HEK293 (cell line): ENCODE results near the gene KLRC4.
A peak's percentile ranks its signal among the peaks of the same experiment; 100 is the strongest.

Source experiments
- GLIS1 ChIP-seq: fragments of 450-650 bp; formaldehyde crosslinking; IDR thresholded peaks from 2 replicates; pipeline ENCODE4 v1.5.1; 2016; ENCODE audit warnings: missing biosample characterization, missing genetic modification characterization
- HOXA7 ChIP-seq: sonication (generic); formaldehyde crosslinking; IDR thresholded peaks from 2 replicates; pipeline ENCODE4 v1.8.1; 2022; ENCODE audit warnings: missing genetic modification reagents, borderline replicate concordance
- KLF16 ChIP-seq: fragments of 450-650 bp; formaldehyde crosslinking; IDR thresholded peaks from 2 replicates; pipeline ENCODE4 v1.5.1; 2017; ENCODE audit warnings: missing biosample characterization, missing genetic modification characterization
- KLF8 ChIP-seq: fragments of 450-650 bp; formaldehyde crosslinking; IDR thresholded peaks from 2 replicates; pipeline ENCODE4 v1.5.1; 2016; ENCODE audit warnings: missing biosample characterization, missing genetic modification characterization
- MZF1 ChIP-seq: fragments of 450-650 bp; formaldehyde crosslinking; IDR thresholded peaks from 2 replicates; pipeline ENCODE4 v1.5.1; 2017; ENCODE audit warnings: missing biosample characterization, missing genetic modification characterization, borderline replicate concordance
- PRDM1 ChIP-seq: fragments of 450-650 bp; formaldehyde crosslinking; IDR thresholded peaks from 2 replicates; pipeline ENCODE4; 2016; ENCODE audit warnings: missing biosample characterization, missing genetic modification characterization
- TCF7L2 ChIP-seq: IDR thresholded peaks from 2 replicates; pipeline ENCODE4 v1.6.1; 2011; ENCODE audit warnings: low read depth, mild to moderate bottlenecking, inconsistent platforms, low read length, moderate library complexity, borderline replicate concordance
- ZBTB7A ChIP-seq: fragments of 450-650 bp; formaldehyde crosslinking; IDR thresholded peaks from 2 replicates; pipeline ENCODE4 v1.5.1; 2016; ENCODE audit warnings: low read depth, missing biosample characterization, missing genetic modification characterization
- ZBTB8A ChIP-seq: fragments of 450-650 bp; formaldehyde crosslinking; IDR thresholded peaks from 2 replicates; pipeline ENCODE4 v1.5.1; 2016; ENCODE audit warnings: missing biosample characterization, missing genetic modification characterization
- ZEB2 ChIP-seq: fragments of 450-650 bp; formaldehyde crosslinking; IDR thresholded peaks from 2 replicates; pipeline ENCODE4 v1.5.1; 2016; ENCODE audit warnings: missing biosample characterization, missing genetic modification characterization
- ZNF341 ChIP-seq: fragments of 450-650 bp; formaldehyde crosslinking; IDR thresholded peaks from 2 replicates; pipeline ENCODE4; 2016; ENCODE audit warnings: low read depth, missing biosample characterization, missing genetic modification characterization
- ZNF37A ChIP-seq: fragments of 450-650 bp; IDR thresholded peaks from 2 replicates; pipeline ENCODE4 v1.5.1; 2018; ENCODE audit warnings: missing biosample characterization, missing genetic modification characterization
- ZNF404 ChIP-seq: fragments of 450-650 bp; formaldehyde crosslinking; IDR thresholded peaks from 2 replicates; pipeline ENCODE4 v1.5.1; 2017; ENCODE audit warnings: missing biosample characterization, missing genetic modification characterization
- ZNF501 ChIP-seq: fragments of 450-650 bp; formaldehyde crosslinking; IDR thresholded peaks from 2 replicates; pipeline ENCODE4 v1.5.1; 2016; ENCODE audit warnings: missing biosample characterization, missing genetic modification characterization
- ZNF624 ChIP-seq: fragments of 450-650 bp; formaldehyde crosslinking; IDR thresholded peaks from 2 replicates; pipeline ENCODE4 v1.5.1; 2017; ENCODE audit warnings: missing biosample characterization, missing genetic modification characterization
- ZNF629 ChIP-seq: fragments of 450-650 bp; formaldehyde crosslinking; IDR thresholded peaks from 2 replicates; pipeline ENCODE4 v1.5.1; 2017; ENCODE audit warnings: missing biosample characterization, missing genetic modification characterization
- ZNF747 ChIP-seq: fragments of 450-650 bp; formaldehyde crosslinking; IDR thresholded peaks from 2 replicates; pipeline ENCODE4 v1.5.1; 2016; ENCODE audit warnings: missing biosample characterization, missing genetic modification characterization
- TF ChIP-seq, protein P1 (sequence below): fragments of 450-650 bp; formaldehyde crosslinking; IDR thresholded peaks from 2 replicates; pipeline ENCODE4 v1.5.1; 2016; ENCODE audit warnings: missing biosample characterization, missing genetic modification characterization
- TF ChIP-seq, protein P2 (sequence below): fragments of 450-650 bp; formaldehyde crosslinking; IDR thresholded peaks from 2 replicates; pipeline ENCODE4 v1.5.1; 2016; ENCODE audit warnings: missing biosample characterization, missing genetic modification characterization
- TF ChIP-seq, protein P3 (sequence below): fragments of 450-650 bp; formaldehyde crosslinking; IDR thresholded peaks from 2 replicates; pipeline ENCODE4 v1.5.1; 2017; ENCODE audit warnings: missing biosample characterization, missing genetic modification characterization
- TF ChIP-seq, protein P4 (sequence below): fragments of 450-650 bp; formaldehyde crosslinking; conservative IDR thresholded peaks from 2 replicates; pipeline ENCODE4 v1.5.1; 2016; ENCODE audit warnings: low read depth, missing biosample characterization, missing genetic modification characterization
- TF ChIP-seq, protein P5 (sequence below): fragments of 450-650 bp; formaldehyde crosslinking; IDR thresholded peaks from 2 replicates; pipeline ENCODE4 v1.5.1; 2016; ENCODE audit warnings: missing biosample characterization, missing genetic modification characterization
- TF ChIP-seq, protein P6 (sequence below): fragments of 450-650 bp; IDR thresholded peaks from 2 replicates; pipeline ENCODE4 v1.5.1; 2018; ENCODE audit warnings: missing biosample characterization, mild to moderate bottlenecking, missing genetic modification characterization

The KLRC4 gene

DNA sequence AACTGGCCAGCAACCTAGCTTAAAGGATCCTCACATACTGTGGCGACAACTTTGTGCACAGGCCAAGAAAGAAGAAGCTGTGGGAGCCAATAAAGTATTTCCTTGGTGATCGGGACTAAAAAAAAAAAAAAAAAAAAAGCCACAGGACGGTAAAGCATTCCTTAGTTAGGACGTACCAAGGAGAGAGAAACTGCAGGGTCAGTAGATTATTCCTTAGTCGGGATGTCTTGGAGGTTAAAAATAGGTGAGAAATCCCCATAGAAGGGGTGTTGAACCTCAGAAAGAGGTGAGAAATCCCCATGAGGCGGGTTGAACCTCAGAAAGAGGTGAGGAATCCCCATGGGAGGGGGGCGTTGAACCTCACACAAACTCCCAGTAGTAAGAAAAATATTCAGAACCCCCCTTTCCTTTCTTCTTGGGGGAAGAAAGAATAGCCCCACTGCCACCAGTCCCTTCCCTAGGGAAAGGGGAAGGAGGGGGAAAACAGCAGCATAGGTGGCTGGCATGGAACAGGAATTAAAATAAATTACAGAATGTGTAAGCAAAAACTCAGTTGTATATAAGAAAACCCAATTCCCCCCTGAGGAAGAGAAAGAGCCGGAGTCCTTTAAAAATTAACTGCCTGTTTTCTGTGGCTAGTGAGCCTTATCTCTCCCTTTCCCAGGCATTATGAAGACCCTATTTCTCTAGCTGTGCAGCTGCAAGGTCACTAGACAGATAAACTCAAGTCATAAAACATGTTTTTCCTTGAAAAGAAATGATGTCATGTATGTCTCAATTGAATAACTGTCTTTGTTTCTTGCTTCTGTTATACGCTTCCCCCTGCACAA lies 46.5 kb downstream of the KLRC4 start (continued):
- TF ChIP-seq, protein P1, sequence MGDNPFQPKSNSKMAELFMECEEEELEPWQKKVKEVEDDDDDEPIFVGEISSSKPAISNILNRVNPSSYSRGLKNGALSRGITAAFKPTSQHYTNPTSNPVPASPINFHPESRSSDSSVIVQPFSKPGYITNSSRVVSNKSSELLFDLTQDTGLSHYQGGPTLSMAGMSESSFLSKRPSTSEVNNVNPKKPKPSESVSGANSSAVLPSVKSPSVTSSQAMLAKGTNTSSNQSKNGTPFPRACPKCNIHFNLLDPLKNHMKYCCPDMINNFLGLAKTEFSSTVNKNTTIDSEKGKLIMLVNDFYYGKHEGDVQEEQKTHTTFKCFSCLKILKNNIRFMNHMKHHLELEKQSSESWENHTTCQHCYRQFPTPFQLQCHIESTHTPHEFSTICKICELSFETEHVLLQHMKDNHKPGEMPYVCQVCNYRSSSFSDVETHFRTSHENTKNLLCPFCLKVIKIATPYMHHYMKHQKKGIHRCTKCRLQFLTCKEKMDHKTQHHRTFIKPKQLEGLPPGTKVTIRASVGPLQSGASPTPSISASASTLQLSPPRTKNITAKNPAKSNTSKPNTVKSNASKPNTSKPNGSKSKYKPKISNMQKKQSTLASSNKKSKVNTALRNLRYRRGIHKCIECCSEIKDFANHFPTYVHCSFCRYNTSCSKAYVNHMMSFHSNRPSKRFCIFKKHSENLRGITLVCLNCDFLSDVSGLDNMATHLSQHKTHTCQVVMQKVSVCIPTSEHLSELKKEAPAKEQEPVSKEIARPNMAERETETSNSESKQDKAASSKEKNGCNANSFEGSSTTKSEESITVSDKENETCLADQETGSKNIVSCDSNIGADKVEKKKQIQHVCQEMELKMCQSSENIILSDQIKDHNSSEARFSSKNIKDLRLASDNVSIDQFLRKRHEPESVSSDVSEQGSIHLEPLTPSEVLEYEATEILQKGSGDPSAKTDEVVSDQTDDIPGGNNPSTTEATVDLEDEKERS: no peak
- TF ChIP-seq, protein P2, sequence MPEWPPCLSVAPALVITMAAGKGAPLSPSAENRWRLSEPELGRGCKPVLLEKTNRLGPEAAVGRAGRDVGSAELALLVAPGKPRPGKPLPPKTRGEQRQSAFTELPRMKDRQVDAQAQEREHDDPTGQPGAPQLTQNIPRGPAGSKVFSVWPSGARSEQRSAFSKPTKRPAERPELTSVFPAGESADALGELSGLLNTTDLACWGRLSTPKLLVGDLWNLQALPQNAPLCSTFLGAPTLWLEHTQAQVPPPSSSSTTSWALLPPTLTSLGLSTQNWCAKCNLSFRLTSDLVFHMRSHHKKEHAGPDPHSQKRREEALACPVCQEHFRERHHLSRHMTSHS (tag by site-specific recombination): no peak
- TF ChIP-seq MZF1 (tag by site-specific recombination) (peak; percentile 76; the same call in 1 of the 2 replicates), ZNF501 (no peak), ZBTB7A (tag by site-specific recombination) (no peak), ZNF37A (tag by site-specific recombination) (no peak), TCF7L2 (peak; percentile 35; the same call in 1 of the 2 replicates), ZEB2 (0 out of 2 replicates have a peak, but pooled peaks have one; percentile 22), ZNF404 (tag by site-specific recombination) (no peak), GLIS1 (tag by site-specific recombination) (no peak), KLF16 (no peak), HOXA7 (no peak), ZNF341 (tag by site-specific recombination) (0 out of 2 replicates have a peak, but pooled peaks have one; percentile 22), ZNF624 (tag by site-specific recombination) (no peak), KLF8 (0 out of 2 replicates have a peak, but pooled peaks have one; percentile 21), PRDM1 (0 out of 2 replicates have a peak, but pooled peaks have one; percentile 40), ZNF629 (peak; percentile 71), ZBTB8A (tag by site-specific recombination) (peak; percentile 27; the same call in 1 of the 2 replicates), ZNF747 (tag by site-specific recombination) (no peak)
- TF ChIP-seq, protein P3, sequence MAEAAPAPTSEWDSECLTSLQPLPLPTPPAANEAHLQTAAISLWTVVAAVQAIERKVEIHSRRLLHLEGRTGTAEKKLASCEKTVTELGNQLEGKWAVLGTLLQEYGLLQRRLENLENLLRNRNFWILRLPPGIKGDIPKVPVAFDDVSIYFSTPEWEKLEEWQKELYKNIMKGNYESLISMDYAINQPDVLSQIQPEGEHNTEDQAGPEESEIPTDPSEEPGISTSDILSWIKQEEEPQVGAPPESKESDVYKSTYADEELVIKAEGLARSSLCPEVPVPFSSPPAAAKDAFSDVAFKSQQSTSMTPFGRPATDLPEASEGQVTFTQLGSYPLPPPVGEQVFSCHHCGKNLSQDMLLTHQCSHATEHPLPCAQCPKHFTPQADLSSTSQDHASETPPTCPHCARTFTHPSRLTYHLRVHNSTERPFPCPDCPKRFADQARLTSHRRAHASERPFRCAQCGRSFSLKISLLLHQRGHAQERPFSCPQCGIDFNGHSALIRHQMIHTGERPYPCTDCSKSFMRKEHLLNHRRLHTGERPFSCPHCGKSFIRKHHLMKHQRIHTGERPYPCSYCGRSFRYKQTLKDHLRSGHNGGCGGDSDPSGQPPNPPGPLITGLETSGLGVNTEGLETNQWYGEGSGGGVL (tag by site-specific recombination): no peak; the same call in 1 of the 2 replicates
- TF ChIP-seq, protein P4, sequence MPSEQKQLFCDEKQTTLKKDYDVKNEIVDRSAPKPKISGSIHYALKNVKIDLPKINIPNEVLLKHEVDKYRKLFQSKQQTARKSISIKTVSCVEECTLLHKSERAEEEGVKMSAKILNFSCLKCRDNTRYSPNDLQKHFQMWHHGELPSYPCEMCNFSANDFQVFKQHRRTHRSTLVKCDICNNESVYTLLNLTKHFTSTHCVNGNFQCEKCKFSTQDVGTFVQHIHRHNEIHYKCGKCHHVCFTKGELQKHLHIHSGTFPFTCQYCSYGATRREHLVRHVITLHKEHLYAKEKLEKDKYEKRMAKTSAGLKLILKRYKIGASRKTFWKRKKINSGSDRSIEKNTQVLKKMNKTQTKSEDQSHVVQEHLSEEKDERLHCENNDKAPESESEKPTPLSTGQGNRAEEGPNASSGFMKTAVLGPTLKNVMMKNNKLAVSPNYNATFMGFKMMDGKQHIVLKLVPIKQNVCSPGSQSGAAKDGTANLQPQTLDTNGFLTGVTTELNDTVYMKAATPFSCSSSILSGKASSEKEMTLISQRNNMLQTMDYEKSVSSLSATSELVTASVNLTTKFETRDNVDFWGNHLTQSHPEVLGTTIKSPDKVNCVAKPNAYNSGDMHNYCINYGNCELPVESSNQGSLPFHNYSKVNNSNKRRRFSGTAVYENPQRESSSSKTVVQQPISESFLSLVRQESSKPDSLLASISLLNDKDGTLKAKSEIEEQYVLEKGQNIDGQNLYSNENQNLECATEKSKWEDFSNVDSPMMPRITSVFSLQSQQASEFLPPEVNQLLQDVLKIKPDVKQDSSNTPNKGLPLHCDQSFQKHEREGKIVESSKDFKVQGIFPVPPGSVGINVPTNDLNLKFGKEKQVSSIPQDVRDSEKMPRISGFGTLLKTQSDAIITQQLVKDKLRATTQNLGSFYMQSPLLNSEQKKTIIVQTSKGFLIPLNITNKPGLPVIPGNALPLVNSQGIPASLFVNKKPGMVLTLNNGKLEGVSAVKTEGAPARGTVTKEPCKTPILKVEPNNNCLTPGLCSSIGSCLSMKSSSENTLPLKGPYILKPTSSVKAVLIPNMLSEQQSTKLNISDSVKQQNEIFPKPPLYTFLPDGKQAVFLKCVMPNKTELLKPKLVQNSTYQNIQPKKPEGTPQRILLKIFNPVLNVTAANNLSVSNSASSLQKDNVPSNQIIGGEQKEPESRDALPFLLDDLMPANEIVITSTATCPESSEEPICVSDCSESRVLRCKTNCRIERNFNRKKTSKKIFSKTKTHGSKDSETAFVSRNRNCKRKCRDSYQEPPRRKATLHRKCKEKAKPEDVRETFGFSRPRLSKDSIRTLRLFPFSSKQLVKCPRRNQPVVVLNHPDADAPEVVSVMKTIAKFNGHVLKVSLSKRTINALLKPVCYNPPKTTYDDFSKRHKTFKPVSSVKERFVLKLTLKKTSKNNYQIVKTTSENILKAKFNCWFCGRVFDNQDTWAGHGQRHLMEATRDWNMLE (tag by site-specific recombination): no peak
- TF ChIP-seq, protein P5, sequence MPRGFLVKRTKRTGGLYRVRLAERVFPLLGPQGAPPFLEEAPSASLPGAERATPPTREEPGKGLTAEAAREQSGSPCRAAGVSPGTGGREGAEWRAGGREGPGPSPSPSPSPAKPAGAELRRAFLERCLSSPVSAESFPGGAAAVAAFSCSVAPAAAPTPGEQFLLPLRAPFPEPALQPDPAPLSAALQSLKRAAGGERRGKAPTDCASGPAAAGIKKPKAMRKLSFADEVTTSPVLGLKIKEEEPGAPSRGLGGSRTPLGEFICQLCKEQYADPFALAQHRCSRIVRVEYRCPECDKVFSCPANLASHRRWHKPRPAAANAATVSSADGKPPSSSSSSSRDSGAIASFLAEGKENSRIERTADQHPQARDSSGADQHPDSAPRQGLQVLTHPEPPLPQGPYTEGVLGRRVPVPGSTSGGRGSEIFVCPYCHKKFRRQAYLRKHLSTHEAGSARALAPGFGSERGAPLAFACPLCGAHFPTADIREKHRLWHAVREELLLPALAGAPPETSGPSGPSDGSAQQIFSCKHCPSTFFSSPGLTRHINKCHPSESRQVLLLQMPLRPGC: no peak
- TF ChIP-seq, protein P6, sequence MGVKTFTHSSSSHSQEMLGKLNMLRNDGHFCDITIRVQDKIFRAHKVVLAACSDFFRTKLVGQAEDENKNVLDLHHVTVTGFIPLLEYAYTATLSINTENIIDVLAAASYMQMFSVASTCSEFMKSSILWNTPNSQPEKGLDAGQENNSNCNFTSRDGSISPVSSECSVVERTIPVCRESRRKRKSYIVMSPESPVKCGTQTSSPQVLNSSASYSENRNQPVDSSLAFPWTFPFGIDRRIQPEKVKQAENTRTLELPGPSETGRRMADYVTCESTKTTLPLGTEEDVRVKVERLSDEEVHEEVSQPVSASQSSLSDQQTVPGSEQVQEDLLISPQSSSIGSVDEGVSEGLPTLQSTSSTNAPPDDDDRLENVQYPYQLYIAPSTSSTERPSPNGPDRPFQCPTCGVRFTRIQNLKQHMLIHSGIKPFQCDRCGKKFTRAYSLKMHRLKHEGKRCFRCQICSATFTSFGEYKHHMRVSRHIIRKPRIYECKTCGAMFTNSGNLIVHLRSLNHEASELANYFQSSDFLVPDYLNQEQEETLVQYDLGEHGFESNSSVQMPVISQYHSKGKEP: no peak
